Keratinocyte (primary cell): Measurements from ENCODE around the gene KRTAP13-3. TPM values are rescaled to one million over a fixed set of nuclear protein-coding genes. Genes with fewer than 3 reads are reported as not detected.

ENCODE experiments used
- DNase-seq: peaks from one replicate; pipeline ENCODE4 v3.0.0-alpha.2; 2011; ENCODE audit warnings: low read depth, missing footprints, low spot score
- FAIRE-seq: peaks from 2 replicates; lab custom pipeline; 2011; peaks lifted over from hg19 to GRCh38; lab: Jason Lieb, UNC
- H2AFZ ChIP-seq: 2 replicates; pipeline ENCODE4 v1.6.0; 2012; ENCODE audit warnings: low read length, control low read depth, inconsistent platforms; ENCODE audit not compliant: control insufficient read depth
- H3K27ac ChIP-seq: 2 replicates; pipeline ENCODE4 v1.5.1; 2011; ENCODE audit warnings: low read length; ENCODE audit not compliant: control insufficient read depth, insufficient read depth
- H3K27me3 ChIP-seq: 3 replicates; pipeline ENCODE4 v1.6.0; 2011; ENCODE audit warnings: low read length; ENCODE audit not compliant: control insufficient read depth, insufficient read depth; ENCODE audit errors: extremely low read depth
- H3K36me3 ChIP-seq, 2 experiments: 2 replicates in 1 of 2; 3 replicates in 1 of 2; pipeline ENCODE4 v1.5.1; 2011; ENCODE audit warnings: low read length in 2 of 2, mild to moderate bottlenecking in 1 of 2; ENCODE audit not compliant: control insufficient read depth in 2 of 2, insufficient read depth in 2 of 2; ENCODE audit errors: extremely low read depth in 1 of 2
- H3K4me1 ChIP-seq: 3 replicates; pipeline ENCODE4 v1.5.1; 2011; ENCODE audit warnings: low read length; ENCODE audit not compliant: control insufficient read depth, insufficient read depth; ENCODE audit errors: extremely low read depth
- H3K4me2 ChIP-seq: 3 replicates; pipeline ENCODE4 v1.6.0; 2011; ENCODE audit warnings: low read depth, low read length; ENCODE audit not compliant: control insufficient read depth, insufficient read depth; ENCODE audit errors: extremely low read depth
- H3K4me3 ChIP-seq, 3 experiments: fragments of 200-600 bp in 1 of 3; sonication (generic) in 1 of 3; 2 replicates in 2 of 3; 3 replicates in 1 of 3; pipeline ENCODE4 v1.5.1; 2011 to 2016; ENCODE audit warnings: low read length in 3 of 3, mild to moderate bottlenecking in 3 of 3, control low read depth in 2 of 3, inconsistent platforms in 1 of 3, low read depth in 1 of 3, mixed read lengths in 1 of 3, mixed run types in 1 of 3, moderate library complexity in 1 of 3; ENCODE audit not compliant: control insufficient read depth in 2 of 3, insufficient read depth in 2 of 3; ENCODE audit errors: extremely low read depth in 1 of 3
- H3K79me2 ChIP-seq: 2 replicates; pipeline ENCODE4 v1.6.0; 2012; ENCODE audit warnings: low read length; ENCODE audit not compliant: control insufficient read depth, insufficient read depth
- H3K9ac ChIP-seq: 3 replicates; pipeline ENCODE4 v1.6.0; 2011; ENCODE audit warnings: low read length; ENCODE audit not compliant: control insufficient read depth, insufficient read depth; ENCODE audit errors: extremely low read depth
- H3K9me1 ChIP-seq: 3 replicates; pipeline ENCODE4 v1.6.0; 2011; ENCODE audit warnings: low read length; ENCODE audit not compliant: control insufficient read depth, insufficient read depth; ENCODE audit errors: extremely low read depth
- H3K9me3 ChIP-seq: 2 replicates; pipeline ENCODE4 v1.5.1; 2012; ENCODE audit warnings: low read depth, low read length; ENCODE audit not compliant: control insufficient read depth
- H4K20me1 ChIP-seq: 3 replicates; pipeline ENCODE4 v1.6.0; 2011; ENCODE audit warnings: low read length; ENCODE audit not compliant: control insufficient read depth, insufficient read depth; ENCODE audit errors: extremely low read depth
- EZH2 ChIP-seq: IDR thresholded peaks from one replicate; pipeline ENCODE4 v1.6.1; 2012; ENCODE audit warnings: inconsistent platforms, mild to moderate bottlenecking, low read length, moderate library complexity
- dilution Hi-C: fragments of 300-500 bp; cut with MboI; formaldehyde crosslinking; loops from one replicate; pipeline ENCODE4 v1.7.0; 2020; ENCODE audit warnings: low sequenced_read_pairs; ENCODE audit not compliant: extremely low pct_ligation_motif_present
- polyA minus RNA-seq, 3 experiments: library from RNA; depleted of rRNA, polyadenylated mRNA; stranded (reverse); fragments of >200 nt; gene quantifications; 1 replicate in 1 of 3; 2 replicates in 1 of 3; 3 replicates in 1 of 3; pipeline ENCODE4 v1.2.3, GENCODE V29; 2011
- polyA plus RNA-seq, 5 experiments: library from polyadenylated mRNA; depleted of rRNA in 3 of 5; stranded (reverse) in 3 of 5; stranded (forward) in 1 of 5; unstranded in 1 of 5; fragments of >200 nt; gene quantifications; 1 replicate in 1 of 5; 2 replicates in 3 of 5; 3 replicates in 1 of 5; pipeline versions ENCODE4 v1.2.1 to v1.2.3, GENCODE V29; 2011 to 2012; ENCODE audit warnings: missing spikeins in 2 of 5, low read depth in 1 of 5, low replicate concordance in 1 of 5
- TF ChIP-seq, protein P1 (sequence below), 3 experiments: IDR thresholded peaks in 1 of 3; conservative IDR thresholded peaks in 1 of 3; optimal IDR thresholded peaks in 1 of 3; 2 replicates in 2 of 3; 3 replicates in 1 of 3; pipeline versions ENCODE3 to v1.5.1; 2011; ENCODE audit warnings: low read length in 3 of 3, mild to moderate bottlenecking in 3 of 3, moderate library complexity in 2 of 3, control low read depth in 1 of 3, inconsistent platforms in 1 of 3; ENCODE audit not compliant: insufficient read depth in 2 of 3; ENCODE audit errors: extremely low read depth in 1 of 3

The KRTAP13-3 gene
- polyA plus RNA-seq (not detected in 3 replicates), polyA minus RNA-seq (not detected in 3 replicates)
- polyA plus RNA-seq (2011; ENCODE audit: low read depth), result not detected
- not detected in 2 replicates for polyA plus RNA-seq (2011; cell fraction: cytosol; rRNA removed)
- not detected in 2 replicates for polyA plus RNA-seq (2011; cell fraction: nucleus; rRNA removed)
- not detected in 2 replicates for polyA plus RNA-seq (2012; ENCODE audit: low replicate concordance)
- not detected for polyA minus RNA-seq (2011; cell fraction: cytosol; rRNA and poly(A)+ RNA removed)
- not detected in 2 replicates for polyA minus RNA-seq (2011; cell fraction: nucleus; rRNA and poly(A)+ RNA removed)

DNA sequence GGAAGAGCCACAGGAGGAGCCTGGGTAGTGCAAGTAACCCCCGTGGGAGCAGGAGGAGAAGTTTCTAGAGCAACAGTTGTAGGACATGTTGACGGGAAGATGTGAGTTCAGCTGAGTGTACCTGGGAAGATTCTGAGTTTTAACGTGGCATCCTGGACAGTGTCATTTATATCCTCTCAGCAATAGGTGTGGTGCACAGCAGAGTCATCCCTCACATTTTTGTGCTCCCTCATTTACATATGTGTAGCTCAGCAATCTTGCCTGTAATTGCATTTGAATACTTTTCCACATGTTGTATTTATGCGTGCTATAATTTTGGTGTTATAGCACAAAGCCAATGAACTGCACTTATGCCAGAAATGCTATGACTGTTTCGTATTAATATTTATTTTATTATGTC, at the start of gene KRTAP13-3:
Gene KRTAP13-3, minus strand, starts transcription at position 101 of the 400 bp plus-strand sequence. Its CDS starts 14 bp downstream, at position 87.
- Histone ChIP-seq H3K9me3 (no peaks in the 10 kb centered on the region), H3K79me2 (no peaks in the 10 kb centered on the region), H3K27ac (no peak within 1 kb of the TSS), H3K9me1 (no peaks in the 10 kb centered on the region), H3K4me3 (no peak within 1 kb of the TSS), H3K4me1 (no peaks in the 10 kb centered on the region), H4K20me1 (no peaks in the 10 kb centered on the region), H2AFZ (no peak within 1 kb of the TSS), H3K36me3 (no peaks in the 10 kb centered on the region), H3K9ac (no peak within 1 kb of the TSS), H3K4me2 (no peak within 1 kb of the TSS), H3K27me3 (no peaks in the 10 kb centered on the region)
- FAIRE-seq (no peak), DNase-seq (no peak)
- TF ChIP-seq, protein P1, sequence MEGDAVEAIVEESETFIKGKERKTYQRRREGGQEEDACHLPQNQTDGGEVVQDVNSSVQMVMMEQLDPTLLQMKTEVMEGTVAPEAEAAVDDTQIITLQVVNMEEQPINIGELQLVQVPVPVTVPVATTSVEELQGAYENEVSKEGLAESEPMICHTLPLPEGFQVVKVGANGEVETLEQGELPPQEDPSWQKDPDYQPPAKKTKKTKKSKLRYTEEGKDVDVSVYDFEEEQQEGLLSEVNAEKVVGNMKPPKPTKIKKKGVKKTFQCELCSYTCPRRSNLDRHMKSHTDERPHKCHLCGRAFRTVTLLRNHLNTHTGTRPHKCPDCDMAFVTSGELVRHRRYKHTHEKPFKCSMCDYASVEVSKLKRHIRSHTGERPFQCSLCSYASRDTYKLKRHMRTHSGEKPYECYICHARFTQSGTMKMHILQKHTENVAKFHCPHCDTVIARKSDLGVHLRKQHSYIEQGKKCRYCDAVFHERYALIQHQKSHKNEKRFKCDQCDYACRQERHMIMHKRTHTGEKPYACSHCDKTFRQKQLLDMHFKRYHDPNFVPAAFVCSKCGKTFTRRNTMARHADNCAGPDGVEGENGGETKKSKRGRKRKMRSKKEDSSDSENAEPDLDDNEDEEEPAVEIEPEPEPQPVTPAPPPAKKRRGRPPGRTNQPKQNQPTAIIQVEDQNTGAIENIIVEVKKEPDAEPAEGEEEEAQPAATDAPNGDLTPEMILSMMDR (optimal IDR thresholded peaks at IDR 0.05 in 1 of 3, IDR thresholded peaks at IDR 0.05 in 1 of 3, conservative IDR thresholded peaks at IDR 0.05 in 1 of 3; ENCODE audit: extremely low read depth in 1 of 3, insufficient read depth in 2 of 3, low read length in 3 of 3), result no peak
- no peak for TF ChIP-seq EZH2
- dilution Hi-C loops, result no loop called here

GRCh38 chr21:30468900-30469714, 43.4 kb upstream of the KRTAP13-3 start:
- dilution Hi-C loops, result no loop called here
- FAIRE-seq (no peak), DNase-seq (no peak)
- Histone ChIP-seq H3K9me1 (no peaks in the 10 kb centered on the region), H3K4me2 (no peak overlapping the region), H3K4me1 (no peaks in the 10 kb centered on the region), H2AFZ (no peak overlapping the region), H4K20me1 (no peaks in the 10 kb centered on the region), H3K9ac (no peak overlapping the region), H3K79me2 (no peaks in the 10 kb centered on the region), H3K36me3 (no peaks in the 10 kb centered on the region), H3K9me3 (no peaks in the 10 kb centered on the region), H3K27ac (no peak overlapping the region), H3K27me3 (no peaks in the 10 kb centered on the region), H3K4me3 (no peak overlapping the region)
- TF ChIP-seq, protein P1 (optimal IDR thresholded peaks at IDR 0.05 in 1 of 3, IDR thresholded peaks at IDR 0.05 in 1 of 3, conservative IDR thresholded peaks at IDR 0.05 in 1 of 3; ENCODE audit: extremely low read depth in 1 of 3, insufficient read depth in 2 of 3, low read length in 3 of 3), result no peak
- TF ChIP-seq EZH2, result no peak
